ENCODE measurements around the gene VSX1.

VSX1 gene

GRCh38 chr20:25081730-25082497 lies at the start of gene VSX1:
Gene VSX1, minus strand, starts transcription at chr20:25082141. Its CDS starts 45 bp downstream, at chr20:25082096.
- no peak for DNase-seq (ENCODE audit: low read depth)

- no peak for DNase-seq (ENCODE audit: low read depth)
Measured at GRCh38 chr20:25129908-25130307, 48.0 kb upstream of the VSX1 start.

DNA sequence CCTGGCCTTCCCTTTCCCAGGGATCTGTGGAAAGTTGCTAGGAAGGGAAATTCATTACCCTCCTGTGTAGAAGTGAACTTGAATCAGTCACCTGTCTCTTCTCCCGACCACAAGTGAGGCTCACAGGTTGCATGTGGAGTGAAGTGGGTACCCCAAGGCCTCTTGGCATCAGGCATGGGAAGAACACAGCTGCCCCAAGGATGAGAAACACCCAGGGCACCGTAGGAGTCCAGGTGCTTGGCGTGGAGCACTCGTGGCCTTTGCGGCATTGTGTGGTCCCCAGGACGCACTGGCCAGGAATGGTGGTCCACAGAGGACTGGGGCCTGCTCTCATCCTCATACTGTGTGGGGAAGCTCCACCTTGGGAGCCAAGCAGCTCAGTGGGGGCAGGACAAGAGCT lies 47.5 kb upstream of the VSX1 start:
- DNase-seq (ENCODE audit: low read depth): no peak

- DNase-seq (ENCODE audit: low read depth): no peak
Measured at GRCh38 chr20:25128649-25129048, 46.7 kb upstream of the VSX1 start.

DNA sequence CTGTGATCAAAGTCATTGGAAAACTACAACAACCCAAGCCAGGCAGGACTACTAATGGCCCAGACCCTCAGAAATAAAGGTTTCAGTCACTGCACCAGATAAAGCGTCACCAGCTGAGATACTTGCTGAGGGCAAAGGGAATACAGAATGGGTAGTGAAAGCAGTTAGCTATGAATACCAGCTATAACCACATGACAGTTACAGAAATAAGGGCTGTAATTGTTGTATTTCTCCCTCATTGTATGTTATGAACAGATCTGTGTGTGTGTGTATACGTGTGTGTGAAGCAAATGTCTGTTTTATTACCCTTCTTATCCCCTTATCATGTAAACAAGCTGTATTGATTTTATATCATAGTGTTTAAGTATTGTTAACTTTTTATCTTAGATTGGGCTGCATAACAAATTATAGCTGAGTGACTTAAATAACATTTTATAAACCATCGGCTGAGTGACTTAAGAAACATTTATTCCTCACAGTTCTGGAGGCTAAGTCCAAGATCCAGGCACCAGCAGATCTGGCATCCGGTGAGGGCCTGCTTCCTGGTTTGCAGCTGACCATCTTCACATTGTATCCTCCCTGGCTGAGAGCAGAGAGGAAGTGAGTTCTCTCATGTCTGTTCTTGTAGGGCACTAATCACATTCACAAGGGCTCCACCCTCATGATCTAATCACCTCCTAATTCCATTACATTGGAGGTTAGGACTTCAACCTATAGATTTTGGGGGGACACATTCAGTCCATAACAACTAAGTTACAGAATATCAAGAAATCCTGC lies 46.0 kb upstream of the VSX1 start:
- DNase-seq (ENCODE audit: low read depth): no peak

GRCh38 chr20:25126204-25127029 lies 44.5 kb upstream of the VSX1 start:
- DNase-seq (ENCODE audit: low read depth): no peak

- DNase-seq (ENCODE audit: low read depth): no peak
Measured at GRCh38 chr20:25125636-25126035, 43.7 kb upstream of the VSX1 start.

DNA sequence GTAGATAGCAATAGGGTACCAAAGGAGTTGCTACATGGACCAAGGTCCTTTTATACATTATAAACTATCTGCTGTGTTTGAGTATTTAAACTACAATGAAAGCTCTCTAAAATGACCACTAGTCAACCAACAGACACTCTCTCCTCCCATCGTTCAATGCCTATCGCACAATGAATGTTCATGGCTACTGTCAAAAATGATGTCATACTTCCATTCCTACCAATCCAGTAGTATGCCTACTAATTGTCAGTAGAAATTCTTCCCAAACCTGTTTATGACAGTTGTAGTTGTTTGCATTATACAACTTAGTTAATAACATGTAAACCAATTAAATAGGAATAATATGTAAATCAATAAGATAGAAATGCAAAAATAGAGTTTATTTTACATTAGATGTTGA lies 39.0 kb upstream of the VSX1 start:
- no peak for DNase-seq (ENCODE audit: low read depth)

DNA sequence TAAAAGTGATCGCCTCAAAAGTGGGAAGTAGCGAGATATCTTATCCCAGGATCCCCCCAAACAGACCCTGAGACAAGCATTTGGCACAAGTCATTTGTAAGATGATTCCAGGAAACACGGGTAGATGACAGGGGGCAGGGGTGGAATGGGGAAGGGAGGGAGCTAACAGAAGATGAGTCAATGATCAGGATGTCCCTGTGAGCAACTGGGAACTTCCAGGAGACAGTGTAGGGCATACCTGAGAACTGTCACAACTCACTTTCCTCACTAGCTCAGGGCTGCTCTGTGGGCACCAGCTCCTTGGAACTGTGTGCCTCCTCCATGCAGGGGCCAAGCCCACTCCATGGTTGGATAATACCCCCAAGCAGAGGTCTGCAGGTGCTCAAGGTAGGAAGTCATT lies 38.5 kb upstream of the VSX1 start:
- no peak for DNase-seq (ENCODE audit: low read depth)

DNA sequence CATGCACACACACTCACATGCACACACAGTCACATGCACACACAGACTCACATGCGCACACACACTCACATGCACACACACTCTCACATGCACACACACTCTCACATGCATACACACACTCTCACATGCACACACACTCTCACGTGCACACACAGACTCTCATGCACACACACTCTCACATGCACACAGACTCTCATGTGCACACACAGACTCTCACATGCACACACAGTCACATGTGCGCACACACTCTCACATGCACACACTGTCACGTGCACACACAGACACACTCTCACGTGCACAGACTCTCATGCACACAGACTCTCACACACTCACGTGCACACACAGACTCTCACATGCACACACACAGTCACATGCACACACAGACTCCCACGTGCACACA lies 36.6 kb upstream of the VSX1 start:
- no peak for DNase-seq (ENCODE audit: low read depth)

DNA sequence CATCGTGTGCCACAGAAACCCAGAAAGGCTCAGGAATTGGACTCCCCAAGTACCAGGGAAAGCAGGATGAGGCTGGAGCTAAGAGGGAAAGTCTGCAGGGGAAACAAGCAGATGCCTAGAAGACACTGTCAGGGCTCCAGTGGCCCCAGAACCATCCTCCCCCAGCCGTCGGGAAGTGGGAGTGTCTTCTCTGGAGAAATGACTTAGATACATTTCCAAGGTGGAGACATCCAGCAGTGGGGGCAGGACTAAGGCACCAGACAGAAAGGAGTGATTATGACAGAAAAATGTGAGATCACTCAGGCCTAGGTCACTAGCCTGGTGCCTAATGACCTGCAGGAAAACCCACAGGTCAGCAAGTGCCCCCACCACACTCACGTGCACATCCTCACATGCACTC lies 36.0 kb upstream of the VSX1 start:
- DNase-seq (ENCODE audit: low read depth): no peak

DNA sequence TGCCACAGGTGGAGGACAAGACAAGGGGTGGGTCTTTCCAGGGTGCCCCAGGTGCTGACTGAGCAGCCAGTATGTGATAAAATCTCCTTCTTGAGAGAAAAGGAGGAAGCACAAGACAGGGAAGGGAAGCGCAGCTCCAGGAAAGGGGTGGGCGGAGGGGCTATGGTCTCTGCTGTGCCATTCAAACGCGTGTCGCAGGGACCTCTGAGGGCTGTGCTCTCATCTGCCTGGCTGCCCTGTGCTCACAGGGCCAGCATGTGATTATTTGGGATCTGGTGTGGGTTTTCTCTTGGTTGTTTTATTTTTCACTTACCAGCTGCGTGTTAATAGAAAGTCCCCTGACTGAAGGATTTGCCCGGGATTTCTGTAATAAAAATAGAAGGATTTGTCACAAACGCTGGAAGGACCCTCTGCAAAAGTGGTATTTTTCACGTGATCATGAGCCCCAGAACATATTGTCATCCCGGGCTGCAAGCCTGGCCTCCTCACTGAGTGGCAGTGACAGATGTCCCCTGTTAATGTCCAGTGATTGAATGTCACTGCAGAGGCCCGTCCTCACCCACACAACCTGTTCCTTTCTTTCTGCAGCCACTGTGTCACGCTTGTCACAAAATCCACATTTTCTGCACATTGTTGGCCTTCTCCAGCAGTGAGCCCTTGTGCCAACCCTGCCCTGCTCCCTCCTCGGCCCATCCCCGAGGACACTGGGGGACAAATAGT lies 35.0 kb upstream of the VSX1 start:
- no peak for DNase-seq (ENCODE audit: low read depth)

DNA sequence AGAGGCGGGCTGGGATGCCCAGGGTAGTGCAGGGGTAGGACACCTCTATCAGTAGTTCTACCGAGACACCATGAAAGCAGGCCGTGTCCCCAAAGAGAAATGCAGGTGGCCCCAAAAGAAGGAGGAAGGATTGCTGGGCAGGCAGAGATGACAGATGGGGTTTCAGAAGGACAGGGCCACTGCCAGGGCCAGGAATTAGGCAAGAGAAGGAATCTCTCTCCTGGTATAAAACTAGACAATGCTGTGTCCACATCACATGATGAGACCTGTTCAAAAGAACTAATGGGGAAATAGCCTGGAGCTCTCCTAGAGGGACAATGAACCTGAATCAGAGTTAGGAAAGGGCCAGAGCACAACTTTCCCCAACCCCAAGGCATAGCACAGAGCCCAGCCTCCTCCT lies 21.6 kb upstream of the VSX1 start:
- no peak for DNase-seq (ENCODE audit: low read depth)

DNA sequence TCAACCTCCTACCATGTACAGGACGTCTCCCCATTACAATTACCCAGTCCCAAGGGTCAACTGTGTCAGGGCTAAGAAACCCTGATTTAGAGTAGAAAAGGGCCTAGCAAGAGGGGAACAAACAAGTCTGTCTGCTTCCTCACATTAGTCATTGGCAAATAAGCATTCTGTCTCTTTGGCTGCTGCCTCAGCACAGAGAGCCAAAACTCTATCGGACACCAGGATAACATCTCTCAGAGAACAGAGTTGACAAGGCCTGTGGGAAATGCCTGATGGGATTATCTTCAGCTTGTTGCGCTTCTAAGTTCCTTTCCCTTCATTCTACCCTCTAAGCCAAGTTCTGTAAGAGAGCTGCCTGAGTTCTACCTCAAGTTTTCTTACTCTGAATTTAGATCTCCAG lies 19.0 kb upstream of the VSX1 start:
- no peak for DNase-seq (ENCODE audit: low read depth)

DNA sequence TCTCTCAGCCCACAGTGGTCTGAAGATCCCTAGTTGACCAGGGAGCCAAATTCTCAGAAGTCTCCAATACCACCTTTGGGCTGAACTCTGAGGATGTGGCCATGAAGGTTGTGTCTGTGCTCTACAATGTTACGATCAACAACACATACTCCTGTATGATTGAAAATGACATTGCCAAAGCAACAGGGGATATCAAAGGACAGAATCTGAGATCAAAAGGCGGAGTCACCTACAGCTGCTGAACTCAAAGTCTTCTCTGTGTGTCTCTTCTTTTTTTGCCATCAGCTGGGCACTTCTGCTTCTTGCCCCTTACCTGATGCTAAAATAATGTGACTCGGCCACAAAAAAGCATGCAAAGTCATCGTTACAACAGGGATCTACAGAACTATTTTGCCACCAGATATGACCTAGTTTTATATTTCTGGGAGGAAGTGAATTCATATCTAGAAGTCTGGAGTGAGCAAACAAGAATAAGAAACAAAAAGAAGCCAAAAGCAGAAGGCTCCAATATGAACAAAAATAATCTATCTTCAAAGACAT lies 17.7 kb upstream of the VSX1 start:
- no peak for DNase-seq (ENCODE audit: low read depth)

DNA sequence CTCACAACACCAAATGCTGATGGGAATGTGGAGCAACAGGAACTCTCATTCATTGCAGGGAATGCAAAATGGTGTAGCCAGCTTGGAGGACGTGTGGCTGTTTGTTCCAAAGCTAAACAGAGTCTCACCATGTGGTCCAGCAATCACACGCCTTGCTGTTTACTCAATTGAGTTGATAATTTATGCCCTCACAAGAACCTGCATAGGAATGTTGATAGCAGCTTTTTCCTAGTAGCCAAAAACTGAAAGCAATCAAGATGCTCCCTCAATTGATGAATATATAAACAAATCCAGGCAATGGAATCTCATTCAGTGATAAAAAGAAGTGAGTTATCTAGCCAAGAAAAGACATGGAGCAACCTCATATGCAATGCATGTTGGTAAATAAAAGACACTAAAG lies 15.6 kb upstream of the VSX1 start:
- no peak for DNase-seq (ENCODE audit: low read depth)

GRCh38 chr20:25090492-25091429 lies 8.8 kb upstream of the VSX1 start:
- no peak for DNase-seq (ENCODE audit: low read depth)

- no peak for DNase-seq (ENCODE audit: low read depth)
Measured at GRCh38 chr20:25089662-25090061, 7.7 kb upstream of the VSX1 start.

DNA sequence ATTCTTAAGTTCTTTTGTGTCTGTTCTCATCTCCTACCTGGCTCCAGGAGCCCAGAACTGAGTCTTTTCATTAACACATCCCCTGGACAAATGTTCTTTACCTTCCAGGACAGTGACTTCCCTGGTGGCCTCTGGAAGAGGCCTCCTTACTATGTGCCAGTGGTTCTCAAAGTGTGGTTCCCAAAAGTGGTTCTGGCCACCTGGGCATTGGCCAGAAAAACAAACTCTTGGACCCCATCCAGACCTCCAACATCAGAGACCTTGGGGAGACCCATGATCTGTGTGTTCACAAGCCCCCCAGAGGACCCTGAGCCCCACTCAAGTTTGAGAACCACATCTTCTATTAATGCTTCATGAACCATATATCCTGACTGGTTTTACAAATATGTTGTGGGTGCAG lies 7.2 kb upstream of the VSX1 start:
- DNase-seq (ENCODE audit: low read depth): no peak

DNA sequence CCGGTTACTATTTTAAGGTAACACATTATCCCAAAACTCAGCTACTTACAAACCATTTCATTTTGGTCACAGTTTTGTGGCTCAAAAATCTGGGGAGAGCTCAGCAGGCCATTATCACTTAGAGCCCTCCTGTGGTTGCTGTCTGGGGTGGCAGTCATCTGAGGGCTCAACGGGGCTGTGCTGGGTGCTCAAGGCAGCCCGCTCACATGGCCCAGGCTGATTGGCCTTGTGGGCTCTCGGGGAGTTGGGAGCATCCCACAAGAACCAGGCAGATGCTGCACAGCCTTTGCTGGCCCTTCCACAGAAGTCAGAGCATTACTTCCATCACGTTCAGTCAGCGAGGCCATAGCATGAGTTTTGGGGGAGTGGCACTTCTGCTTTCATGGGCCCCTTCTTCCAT lies 6.3 kb upstream of the VSX1 start:
- DNase-seq (ENCODE audit: low read depth): no peak
